ENCODE data around the gene NUMB.

DNA sequence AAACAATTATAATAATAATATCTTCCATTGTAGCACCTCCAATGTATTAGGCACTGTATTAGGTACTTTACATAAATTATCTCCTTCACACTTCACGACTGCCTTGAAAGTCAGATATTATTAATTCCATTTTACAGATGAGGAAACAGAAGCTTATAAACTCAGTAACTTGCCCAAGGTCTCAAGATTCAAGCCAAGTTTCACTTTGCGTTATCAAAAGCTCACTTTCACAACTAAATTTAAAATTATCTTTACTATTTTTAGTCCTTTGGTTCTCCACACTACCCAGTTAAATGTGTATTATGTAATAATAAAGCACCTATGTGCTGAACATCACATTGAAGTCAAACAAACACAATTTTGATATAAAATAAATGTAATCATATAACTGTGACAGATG, 55.8 kb downstream of the NUMB start:
- TF ChIP-seq, protein P1, sequence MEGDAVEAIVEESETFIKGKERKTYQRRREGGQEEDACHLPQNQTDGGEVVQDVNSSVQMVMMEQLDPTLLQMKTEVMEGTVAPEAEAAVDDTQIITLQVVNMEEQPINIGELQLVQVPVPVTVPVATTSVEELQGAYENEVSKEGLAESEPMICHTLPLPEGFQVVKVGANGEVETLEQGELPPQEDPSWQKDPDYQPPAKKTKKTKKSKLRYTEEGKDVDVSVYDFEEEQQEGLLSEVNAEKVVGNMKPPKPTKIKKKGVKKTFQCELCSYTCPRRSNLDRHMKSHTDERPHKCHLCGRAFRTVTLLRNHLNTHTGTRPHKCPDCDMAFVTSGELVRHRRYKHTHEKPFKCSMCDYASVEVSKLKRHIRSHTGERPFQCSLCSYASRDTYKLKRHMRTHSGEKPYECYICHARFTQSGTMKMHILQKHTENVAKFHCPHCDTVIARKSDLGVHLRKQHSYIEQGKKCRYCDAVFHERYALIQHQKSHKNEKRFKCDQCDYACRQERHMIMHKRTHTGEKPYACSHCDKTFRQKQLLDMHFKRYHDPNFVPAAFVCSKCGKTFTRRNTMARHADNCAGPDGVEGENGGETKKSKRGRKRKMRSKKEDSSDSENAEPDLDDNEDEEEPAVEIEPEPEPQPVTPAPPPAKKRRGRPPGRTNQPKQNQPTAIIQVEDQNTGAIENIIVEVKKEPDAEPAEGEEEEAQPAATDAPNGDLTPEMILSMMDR (IDR thresholded peaks at IDR 0.05) = no peak
- no peak for TF ChIP-seq POLR2A (IDR thresholded peaks at IDR 0.05)
